HCT116 (cell line): Measurements from ENCODE around the gene AMN. TPM values are rescaled to one million over a fixed set of nuclear protein-coding genes. Genes with fewer than 3 reads are reported as not detected.

Experiments used
- ATAC-seq: fragments of 200-7000 bp; cut with Tn5 transposase; 2 replicates; pipeline ENCODE4 v1.9.1; 2020; ENCODE audit warnings: mild to moderate bottlenecking, moderate library complexity
- BruUV-seq: library from RNA; stranded (reverse); fragments of 400-500 nt; replicated peaks from 2 replicates; lab custom pipeline; 2021; lab: Mats Ljungman, UMichigan
- CTCF ChIA-PET: fragments of 300-600 bp; sonication (Branson Sonifier 250); formaldehyde crosslinking; loops from one replicate; lab custom pipeline; 2021; ENCODE audit warnings: antibody characterized with exemption; lab: Charles Lee
- POLR2A ChIA-PET: fragments of 300-600, 350-600 bp; sonication (Branson Sonifier 250); formaldehyde crosslinking; loops from one replicate; lab custom pipeline; 2021; ENCODE audit warnings: antibody characterized with exemption; lab: Charles Lee
- RAD21 ChIA-PET, 2 experiments: fragments of 300-600 bp; sonication (Branson Sonifier 250); formaldehyde crosslinking; loops; one replicate each; lab custom pipeline; 2023; ENCODE audit warnings: low total read pairs in 2 of 2; ENCODE audit not compliant: uncharacterized antibody in 2 of 2, unreplicated experiment in 2 of 2, low non-redundant PET in 1 of 2; lab: Charles Lee
- DNase-seq: peaks from one replicate; pipeline ENCODE4 v3.0.0-alpha.2; 2010; ENCODE audit warnings: low read depth, low spot score
- H2AFZ ChIP-seq: fragments of 200-600 bp; shearing (Covaris generic), sonication (generic); 2 replicates; pipeline ENCODE4 v1.6.1; 2017; ENCODE audit warnings: low read depth, mixed run types, mixed read lengths, antibody characterized with exemption, low read length; ENCODE audit not compliant: poor library complexity, severe bottlenecking
- H3K27ac ChIP-seq: 2 replicates; pipeline ENCODE4 v1.5.1; 2012; ENCODE audit warnings: low read depth, low read length
- H3K27me3 ChIP-seq: fragments of 200-600 bp; sonication (generic); 2 replicates; pipeline ENCODE4 v1.6.1; 2016; ENCODE audit warnings: mixed run types, low read length, mixed read lengths; ENCODE audit not compliant: insufficient read depth
- H3K36me3 ChIP-seq, 2 experiments: fragments of 200-500 bp in 1 of 2; fragments of 200-600 bp in 1 of 2; sonication (Bioruptor generic) in 1 of 2; sonication (generic) in 1 of 2; 2 replicates each; pipeline versions ENCODE4 v1.5.1 to v1.6.1; 2014 to 2016; ENCODE audit warnings: low read length in 2 of 2, inconsistent platforms in 1 of 2, mixed read lengths in 1 of 2, mixed run types in 1 of 2; ENCODE audit not compliant: insufficient read depth in 2 of 2, control insufficient read depth in 1 of 2
- H3K4me1 ChIP-seq, 2 experiments: fragments of 200-600 bp in 1 of 2; sonication (generic) in 1 of 2; 2 replicates each; pipeline versions ENCODE4 v1.5.1 to v1.6.1; 2012 to 2017; ENCODE audit warnings: low read length in 2 of 2, inconsistent platforms in 1 of 2, mild to moderate bottlenecking in 1 of 2, mixed read lengths in 1 of 2, mixed run types in 1 of 2, moderate library complexity in 1 of 2; ENCODE audit not compliant: insufficient read depth in 2 of 2, control insufficient read depth in 1 of 2
- H3K4me2 ChIP-seq: fragments of 200-600 bp; sonication (generic); 2 replicates; pipeline ENCODE4 v1.6.1; 2017; ENCODE audit warnings: mixed run types, low read length, mixed read lengths
- H3K4me3 ChIP-seq, 2 experiments: fragments of 200-600 bp in 1 of 2; sonication (generic) in 1 of 2; replicated peaks in 1 of 2; 2 replicates each; pipeline ENCODE4 v1.5.1; 2011 to 2016; ENCODE audit warnings: low read length in 2 of 2, control low read depth in 1 of 2, low read depth in 1 of 2, mild to moderate bottlenecking in 1 of 2, mixed read lengths in 1 of 2, mixed run types in 1 of 2
- H3K79me2 ChIP-seq: fragments of 200-600 bp; sonication (generic); 2 replicates; pipeline ENCODE4 v1.6.1; 2017; ENCODE audit warnings: mild to moderate bottlenecking, mixed run types, low read length, moderate library complexity, mixed read lengths; ENCODE audit not compliant: insufficient read depth
- H3K9ac ChIP-seq: fragments of 200-600 bp; sonication (generic); 2 replicates; pipeline ENCODE4 v1.6.1; 2016; ENCODE audit warnings: low read length, mixed read lengths
- H3K9me2 ChIP-seq: fragments of 200-600 bp; sonication (generic), shearing (Covaris generic); 2 replicates; pipeline ENCODE4 v1.6.1; 2017; ENCODE audit warnings: mixed run types, mild to moderate bottlenecking, moderate library complexity; ENCODE audit not compliant: insufficient read depth
- H3K9me3 ChIP-seq, 2 experiments: fragments of 200-500 bp in 1 of 2; fragments of 200-600 bp in 1 of 2; sonication (Bioruptor generic) in 1 of 2; sonication (generic) in 1 of 2; 2 replicates each; pipeline ENCODE4 v1.6.1; 2014 to 2017; ENCODE audit warnings: low read length in 2 of 2, mixed read lengths in 2 of 2, inconsistent platforms in 1 of 2, low read depth in 1 of 2, mild to moderate bottlenecking in 1 of 2, mixed run types in 1 of 2, moderate library complexity in 1 of 2; ENCODE audit not compliant: control insufficient read depth in 1 of 2, insufficient read depth in 1 of 2
- H4K20me1 ChIP-seq: fragments of 200-600 bp; sonication (generic), shearing (Covaris generic); 2 replicates; pipeline ENCODE4 v1.6.1; 2017; ENCODE audit warnings: mixed run types, mild to moderate bottlenecking, moderate library complexity; ENCODE audit not compliant: insufficient read depth
- CBX3 ChIP-seq: IDR thresholded peaks from 2 replicates; pipeline ENCODE4 v1.6.1; 2012; ENCODE audit warnings: low read depth
- CEBPB ChIP-seq: IDR thresholded peaks from 2 replicates; pipeline ENCODE4 v1.6.1; 2012; ENCODE audit warnings: low read depth
- ELF1 ChIP-seq: IDR thresholded peaks from 2 replicates; pipeline ENCODE4 v1.6.1; 2012; ENCODE audit warnings: low read depth, borderline replicate concordance
- EZH2 ChIP-seq: fragments of 200-600 bp; sonication (generic); IDR thresholded peaks from 2 replicates; pipeline ENCODE4 v1.6.1; 2017; ENCODE audit warnings: antibody characterized with exemption, mixed run types
- EZH2phosphoT487 ChIP-seq: fragments of 200-600 bp; IDR thresholded peaks from 2 replicates; pipeline ENCODE4 v1.6.1; 2018; ENCODE audit warnings: antibody characterized with exemption, borderline replicate concordance
- JUND ChIP-seq: IDR thresholded peaks from 2 replicates; pipeline ENCODE4 v1.6.1; 2012
- POLR2A ChIP-seq: IDR thresholded peaks from 2 replicates; pipeline ENCODE4 v1.7.0; 2011; ENCODE audit warnings: borderline replicate concordance; ENCODE audit not compliant: insufficient read depth, insufficient read length; ENCODE audit errors: extremely low read depth
- POLR2AphosphoS5 ChIP-seq: IDR thresholded peaks from 2 replicates; pipeline ENCODE4 v1.6.1; 2011; ENCODE audit warnings: mild to moderate bottlenecking, low read depth, low read length, moderate library complexity
- intact Hi-C: fragments of 100-400 bp; cut with micrococcal nuclease; formaldehyde crosslinking; loops from 2 replicates; pipeline ENCODE4 v1.10.0; 2022
- total RNA-seq: library from RNA; stranded (reverse); gene quantifications from one replicate; pipeline ENCODE4 v1.2.1, GENCODE V29; 2021; ENCODE audit not compliant: unreplicated experiment
- TF ChIP-seq, protein P1 (sequence below), 3 experiments: fragments of 200-600 bp in 1 of 3; sonication (generic) in 1 of 3; IDR thresholded peaks in 2 of 3; conservative IDR thresholded peaks in 1 of 3; 2 replicates each; pipeline ENCODE4 v1.5.1; 2012 to 2017; ENCODE audit warnings: low read depth in 2 of 3, low read length in 2 of 3, antibody characterized with exemption in 1 of 3, borderline replicate concordance in 1 of 3, control low read depth in 1 of 3, mild to moderate bottlenecking in 1 of 3, mixed read lengths in 1 of 3, mixed run types in 1 of 3, moderate library complexity in 1 of 3; ENCODE audit not compliant: insufficient read depth in 1 of 3
- TF ChIP-seq, protein P2 (sequence below): IDR thresholded peaks from 2 replicates; pipeline ENCODE4 v1.6.1; 2012

AMN gene
- total RNA-seq, 1 experiment from 2014 or later, result 5.7 TPM

DNA sequence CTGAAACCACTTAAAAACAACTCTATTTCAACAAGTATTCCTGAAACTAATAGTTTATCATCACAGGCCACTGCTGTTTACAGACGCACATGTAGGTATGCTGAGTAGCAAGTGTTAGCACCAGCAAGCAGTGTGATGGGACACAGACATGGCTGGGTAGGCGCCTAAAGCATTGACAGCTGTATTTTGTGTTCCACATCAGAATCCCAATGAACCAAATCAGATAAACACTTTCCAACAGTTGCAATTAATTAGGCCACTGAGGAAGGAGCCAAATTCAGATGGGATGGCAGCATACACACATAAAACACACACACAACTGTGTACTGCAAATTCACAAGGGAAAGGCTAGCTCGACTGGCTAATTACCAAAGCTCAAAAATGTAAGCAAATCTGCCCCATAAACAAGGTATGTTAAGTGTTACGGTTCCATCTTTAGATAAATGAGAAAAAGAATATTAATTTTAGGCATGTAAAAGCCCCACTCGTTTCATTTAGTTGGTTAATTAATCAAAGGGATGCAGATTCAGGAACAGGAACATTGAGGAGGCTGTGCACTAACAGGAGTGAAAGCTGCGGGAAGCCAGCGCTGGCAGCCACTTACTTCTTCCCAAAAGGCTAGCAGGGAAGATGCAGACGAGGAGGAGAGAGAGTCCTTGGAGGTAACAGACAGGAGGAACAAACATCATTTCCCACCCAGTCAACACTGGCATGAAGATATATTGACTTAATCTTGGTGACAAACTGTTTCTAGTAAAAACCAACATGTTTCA lies 33.4 kb downstream of the AMN start:
- TF ChIP-seq JUND, result no peak
- TF ChIP-seq, protein P1, sequence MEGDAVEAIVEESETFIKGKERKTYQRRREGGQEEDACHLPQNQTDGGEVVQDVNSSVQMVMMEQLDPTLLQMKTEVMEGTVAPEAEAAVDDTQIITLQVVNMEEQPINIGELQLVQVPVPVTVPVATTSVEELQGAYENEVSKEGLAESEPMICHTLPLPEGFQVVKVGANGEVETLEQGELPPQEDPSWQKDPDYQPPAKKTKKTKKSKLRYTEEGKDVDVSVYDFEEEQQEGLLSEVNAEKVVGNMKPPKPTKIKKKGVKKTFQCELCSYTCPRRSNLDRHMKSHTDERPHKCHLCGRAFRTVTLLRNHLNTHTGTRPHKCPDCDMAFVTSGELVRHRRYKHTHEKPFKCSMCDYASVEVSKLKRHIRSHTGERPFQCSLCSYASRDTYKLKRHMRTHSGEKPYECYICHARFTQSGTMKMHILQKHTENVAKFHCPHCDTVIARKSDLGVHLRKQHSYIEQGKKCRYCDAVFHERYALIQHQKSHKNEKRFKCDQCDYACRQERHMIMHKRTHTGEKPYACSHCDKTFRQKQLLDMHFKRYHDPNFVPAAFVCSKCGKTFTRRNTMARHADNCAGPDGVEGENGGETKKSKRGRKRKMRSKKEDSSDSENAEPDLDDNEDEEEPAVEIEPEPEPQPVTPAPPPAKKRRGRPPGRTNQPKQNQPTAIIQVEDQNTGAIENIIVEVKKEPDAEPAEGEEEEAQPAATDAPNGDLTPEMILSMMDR (IDR thresholded peaks at IDR 0.05 in 2 of 3, conservative IDR thresholded peaks at IDR 0.05 in 1 of 3; ENCODE audit: borderline replicate concordance in 1 of 3, insufficient read depth in 1 of 3, low read depth in 2 of 3, low read length in 2 of 3), result no peak
- no peak for TF ChIP-seq EZH2
- no peak for TF ChIP-seq ELF1
- TF ChIP-seq EZH2phosphoT487, result no peak
- no peak for TF ChIP-seq CBX3
- no peak for TF ChIP-seq POLR2A
- TF ChIP-seq, protein P2, sequence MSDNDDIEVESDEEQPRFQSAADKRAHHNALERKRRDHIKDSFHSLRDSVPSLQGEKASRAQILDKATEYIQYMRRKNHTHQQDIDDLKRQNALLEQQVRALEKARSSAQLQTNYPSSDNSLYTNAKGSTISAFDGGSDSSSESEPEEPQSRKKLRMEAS, result no peak
- no peak for TF ChIP-seq CEBPB
- no peak for TF ChIP-seq POLR2AphosphoS5
- TF ChIP-seq, all 23 proteins: peak for 0

More for the DNA sequence above, 33.4 kb downstream of the AMN start:
- ChIA-PET POLR2A (no interaction called here), CTCF (no interaction called here), RAD21 (no interaction called here)
- Histone ChIP-seq H2AFZ (no peak overlapping the region), H3K4me1 (no peaks in the 10 kb centered on the region), H3K27me3 (no peaks in the 10 kb centered on the region), H3K79me2 (no peaks in the 10 kb centered on the region), H3K4me2 (no peak overlapping the region), H3K36me3 (peaks cover 26 to 36% of the 10 kb centered on the region in 2 experiments; a peak in 3 of 4 replicates), H3K9ac (no peak overlapping the region), H4K20me1 (no peaks in the 10 kb centered on the region), H3K4me3 (no peak overlapping the region), H3K27ac (no peak overlapping the region), H3K9me2 (no peaks in the 10 kb centered on the region), H3K9me3 (no peaks in the 10 kb centered on the region)
- ATAC-seq (no peak), DNase-seq (no peak)
- no TSS peak for BruUV-seq
- intact Hi-C loops, result no loop called here
